Psoas muscle (tissue), 8 donors: ENCODE data around the gene PTPRQ. TPM values are rescaled to one million over a fixed set of nuclear protein-coding genes. Genes with fewer than 3 reads are reported as not detected.

ENCODE experiments used
- ATAC-seq, 4 donors: fragments of 200-7000 bp; cut with Tn5 transposase; one replicate each; pipeline ENCODE4 v1.9.1; 2020; ENCODE audit warnings: moderate library complexity in 3 of 4, mild to moderate bottlenecking in 2 of 4
- DNase-seq, 2 donors: peaks; one replicate each; pipeline ENCODE4 v3.0.0-alpha.2; 2020
- H3K27ac ChIP-seq: fragments of 200-600 bp; one replicate; pipeline ENCODE4 v1.8.0; 2022
- H3K27me3 ChIP-seq, 3 donors: fragments of 200-600 bp in 1 of 3; one replicate each; pipeline versions ENCODE4 v1.6.1 to v1.8.0; 2013 to 2022; ENCODE audit warnings: low read length in 2 of 3, mild to moderate bottlenecking in 2 of 3, moderate library complexity in 1 of 3; ENCODE audit not compliant: insufficient read depth in 3 of 3
- H3K36me3 ChIP-seq, 2 donors: fragments of 200-600 bp in 1 of 2; one replicate each; pipeline versions ENCODE4 v1.6.1 to v1.8.0; 2013 to 2022; ENCODE audit warnings: low read depth in 1 of 2, mild to moderate bottlenecking in 1 of 2, moderate library complexity in 1 of 2; ENCODE audit not compliant: insufficient read depth in 1 of 2
- H3K4me1 ChIP-seq: fragments of 200-600 bp; one replicate; pipeline ENCODE4 v1.8.0; 2022
- H3K4me3 ChIP-seq: fragments of 200-600 bp; one replicate; pipeline ENCODE4 v1.8.0; 2022; ENCODE audit warnings: mild to moderate bottlenecking
- H3K9me3 ChIP-seq: fragments of 200-600 bp; one replicate; pipeline ENCODE4 v1.8.0; 2022
- WGBS, 3 donors: extraction: QIAGEN DNeasy Blood & Tissue Kit; methylation state at CpG; one replicate each; pipeline versions ENCODE4 v1.1.6 to v1.1.7; 2013; 5-methylcytosine and 5-hydroxymethylcytosine counted together
- intact Hi-C, 2 donors: fragments of 100-400 bp; cut with DNase I; formaldehyde crosslinking; loops; one replicate each; pipeline versions ENCODE4 v1.11.0 to v1.14.2; 2022
- polyA plus RNA-seq, 3 donors: library from polyadenylated mRNA; stranded (reverse); fragments of 200-250 nt; gene quantifications; one replicate each; pipeline ENCODE4 v1.2.3, GENCODE V29; 2013
- total RNA-seq, 4 donors: library from RNA; stranded (reverse); fragmentation: NEBNext Ultra II Directional in 2 of 4; extraction: Animal tissue kit (Norgen Biotek cat#: 25700) in 2 of 4; gene quantifications; one replicate each; pipeline versions ENCODE4 v1.2.1 to v1.2.4, GENCODE V29; 2021 to 2023
- TF ChIP-seq, protein P1 (sequence below): fragments of 200-600 bp; IDR thresholded peaks from one replicate; pipeline ENCODE4 v1.8.0; 2022; ENCODE audit warnings: antibody characterized with exemption
- donor health status: healthy with polysubstance abuse.
- donor health status: DM: no; HTN: no; CAD: no; lungs with moderate emphysema.
- donor health status: Bipolar disorder and iron deficiency.
- donor health status: healthy.
- donor health status: DM: yes; HTN: yes; CAD: no.
- donor health status: DM: no; HTN: no; CAD: no.
- donor health status: DM: no; HTN: no; CAD: no.
- donor health status: DM: yes; HTN: yes; CAD: no.

Gene PTPRQ
- total and polyA plus RNA-seq, 7 donors: 0.04 to 1.8 (median 0.91) TPM

DNA sequence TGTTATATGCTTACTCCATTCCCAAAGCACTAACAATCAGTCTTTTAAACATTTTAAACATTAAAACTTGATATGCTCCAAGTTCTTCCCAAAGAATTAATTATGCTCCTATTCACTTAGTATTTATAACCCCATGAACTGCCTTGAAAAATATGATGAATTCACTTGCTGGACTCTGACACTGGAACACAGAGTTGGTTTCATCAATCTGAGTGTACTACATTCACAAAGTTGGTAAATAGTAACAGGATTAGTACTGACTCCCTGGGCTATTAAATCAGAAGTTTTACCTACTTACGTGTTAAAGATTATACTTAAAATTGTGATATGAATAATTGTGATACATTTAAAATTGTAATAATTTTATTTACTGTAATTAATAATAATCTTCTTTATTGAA is 246.1 kb downstream of the PTPRQ start:
- TF ChIP-seq, protein P1, sequence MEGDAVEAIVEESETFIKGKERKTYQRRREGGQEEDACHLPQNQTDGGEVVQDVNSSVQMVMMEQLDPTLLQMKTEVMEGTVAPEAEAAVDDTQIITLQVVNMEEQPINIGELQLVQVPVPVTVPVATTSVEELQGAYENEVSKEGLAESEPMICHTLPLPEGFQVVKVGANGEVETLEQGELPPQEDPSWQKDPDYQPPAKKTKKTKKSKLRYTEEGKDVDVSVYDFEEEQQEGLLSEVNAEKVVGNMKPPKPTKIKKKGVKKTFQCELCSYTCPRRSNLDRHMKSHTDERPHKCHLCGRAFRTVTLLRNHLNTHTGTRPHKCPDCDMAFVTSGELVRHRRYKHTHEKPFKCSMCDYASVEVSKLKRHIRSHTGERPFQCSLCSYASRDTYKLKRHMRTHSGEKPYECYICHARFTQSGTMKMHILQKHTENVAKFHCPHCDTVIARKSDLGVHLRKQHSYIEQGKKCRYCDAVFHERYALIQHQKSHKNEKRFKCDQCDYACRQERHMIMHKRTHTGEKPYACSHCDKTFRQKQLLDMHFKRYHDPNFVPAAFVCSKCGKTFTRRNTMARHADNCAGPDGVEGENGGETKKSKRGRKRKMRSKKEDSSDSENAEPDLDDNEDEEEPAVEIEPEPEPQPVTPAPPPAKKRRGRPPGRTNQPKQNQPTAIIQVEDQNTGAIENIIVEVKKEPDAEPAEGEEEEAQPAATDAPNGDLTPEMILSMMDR: no peak
- intact Hi-C loops: no loop called here
- no peaks in the 10 kb centered on the region for H3K27me3 ChIP-seq
- H3K27ac ChIP-seq: peak overlapping the region; percentile 74
- no peak overlapping the region for H3K4me3 ChIP-seq
- H3K9me3 ChIP-seq: peaks cover 6% of the 10 kb centered on the region
- peaks cover 49% of the 10 kb centered on the region for H3K4me1 ChIP-seq
- DNase-seq (no peak), ATAC-seq (no peak)
- no peaks in the 10 kb centered on the region for H3K36me3 ChIP-seq
- WGBS, 3 donors: 58 to 92% (median 79%) methylated on average over 1 of the region's 1 CpG

DNA sequence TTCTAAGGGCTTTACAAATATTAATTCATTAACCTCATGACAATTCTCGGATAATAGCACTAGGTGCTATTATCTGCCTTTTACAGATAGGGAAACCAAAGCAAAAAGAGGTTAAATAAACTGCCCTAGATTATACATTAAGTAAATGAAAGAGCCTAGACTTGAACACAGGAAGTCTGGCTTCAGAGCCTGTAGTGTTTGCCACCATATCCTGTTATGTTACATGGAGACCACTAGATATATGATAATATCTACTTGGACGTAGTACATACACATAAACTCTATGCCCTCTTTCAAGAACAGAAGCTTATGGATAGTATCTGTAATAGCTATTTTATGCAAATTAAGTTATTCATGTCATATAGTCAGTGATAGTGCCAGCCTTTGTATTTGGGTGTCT is 246.5 kb downstream of the PTPRQ start:
- Histone ChIP-seq H3K4me3 (no peak overlapping the region), H3K27ac (peak overlapping the region; percentile 74), H3K27me3 (no peaks in the 10 kb centered on the region), H3K9me3 (peaks cover 6% of the 10 kb centered on the region), H3K4me1 (peaks cover 49% of the 10 kb centered on the region), H3K36me3 (no peaks in the 10 kb centered on the region)
- TF ChIP-seq, protein P1: no peak
- intact Hi-C loops: no loop called here
- ATAC-seq (no peak), DNase-seq (no peak)
- 75 to 84% (median 76%) methylated on average over 2 of the region's 2 CpGs for WGBS, 3 donors

DNA sequence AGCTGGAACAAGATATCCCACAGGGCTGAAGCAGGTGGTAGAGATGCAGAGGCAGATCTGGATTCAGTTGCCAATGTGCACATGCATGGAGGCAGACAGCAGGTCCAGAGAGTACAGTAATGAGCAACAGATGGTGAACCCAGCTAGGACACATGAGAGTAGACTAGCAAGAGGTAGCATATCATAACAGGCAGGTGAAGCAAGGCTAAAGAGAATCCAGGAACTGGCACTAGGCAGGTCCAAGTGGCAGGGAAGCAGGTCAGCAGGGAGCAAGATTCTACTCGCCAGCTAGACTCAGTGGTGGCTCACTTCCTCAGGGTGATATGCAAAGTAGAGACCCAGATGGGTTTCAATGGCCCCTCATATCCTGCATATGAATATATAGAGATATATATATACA is 248.1 kb downstream of the PTPRQ start:
- 20 to 30% (median 27%) methylated on average over 1 of the region's 1 CpG for WGBS, 3 donors
- H3K9me3 ChIP-seq: peaks cover 2% of the 10 kb centered on the region
- peak overlapping the region; percentile 74 for H3K27ac ChIP-seq
- no peaks in the 10 kb centered on the region for H3K27me3 ChIP-seq
- intact Hi-C loops: no loop called here
- H3K4me3 ChIP-seq: no peak overlapping the region
- H3K4me1 ChIP-seq: peaks cover 54% of the 10 kb centered on the region
- DNase-seq: peak; percentile 12 to 53
- peak; percentile 97 to 99 (median 98) for ATAC-seq
- H3K36me3 ChIP-seq: no peaks in the 10 kb centered on the region
- TF ChIP-seq, protein P1: no peak

DNA sequence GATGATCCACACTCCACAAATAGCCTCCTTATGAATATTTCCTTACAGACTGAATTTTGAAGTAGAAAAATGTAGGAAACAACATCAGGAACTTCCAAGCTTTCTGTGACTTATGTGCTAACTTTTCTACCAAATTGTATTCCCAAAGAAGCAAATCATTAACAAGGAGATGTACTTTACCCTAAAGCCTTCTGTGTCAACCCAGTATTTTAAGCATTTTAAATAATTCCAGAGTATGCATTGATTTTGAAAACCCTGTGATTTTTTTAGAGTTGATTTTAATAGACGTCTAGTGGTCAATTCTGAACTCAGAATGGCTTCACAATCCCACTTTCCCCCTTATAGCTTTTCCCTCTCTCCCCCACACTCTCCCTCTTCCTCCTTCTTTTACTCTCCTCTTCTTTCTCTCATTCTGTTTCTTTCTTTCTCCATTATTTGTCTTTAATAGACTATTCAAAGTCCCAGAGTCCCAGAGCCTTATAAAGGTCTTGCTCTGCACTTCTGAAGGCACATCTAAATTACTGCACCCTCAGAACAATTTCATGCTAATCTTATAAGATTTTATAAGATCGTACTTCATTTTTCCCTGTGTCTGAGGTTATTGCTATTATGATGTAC is 253.3 kb downstream of the PTPRQ start:
- TF ChIP-seq, protein P1: no peak
- Histone ChIP-seq H3K36me3 (no peaks in the 10 kb centered on the region), H3K4me3 (peak overlapping the region; percentile 76), H3K27ac (peak overlapping the region; percentile 93), H3K27me3 (no peaks in the 10 kb centered on the region), H3K4me1 (peaks cover 31% of the 10 kb centered on the region), H3K9me3 (no peaks in the 10 kb centered on the region)
- ATAC-seq (no peak), DNase-seq (no peak)
- intact Hi-C loops: no loop called here
- WGBS, 3 donors: 34 to 46% (median 36%) methylated on average over 2 of the region's 2 CpGs

DNA sequence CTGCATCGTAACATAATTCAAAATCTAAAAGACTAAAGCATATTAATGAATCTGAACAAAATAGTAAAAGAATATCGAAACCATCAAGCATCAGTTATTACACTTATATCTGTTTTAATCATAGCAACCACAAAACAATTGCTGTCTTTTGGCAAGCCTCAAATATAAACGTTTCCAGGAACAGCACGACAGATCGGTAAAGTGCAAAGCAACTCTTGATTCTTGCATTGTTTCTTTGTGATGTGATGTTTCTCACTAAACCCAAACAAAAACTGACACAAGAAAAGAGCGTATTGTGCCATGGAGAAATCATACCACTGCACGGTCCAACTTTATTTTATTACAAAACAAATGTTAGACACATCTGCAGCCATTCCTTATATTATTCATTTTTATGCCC is 254.2 kb downstream of the PTPRQ start:
- peak overlapping the region; percentile 93 for H3K27ac ChIP-seq
- WGBS, 3 donors: 18 to 25% (median 19%) methylated on average over 7 of the region's 7 CpGs
- no peaks in the 10 kb centered on the region for H3K36me3 ChIP-seq
- TF ChIP-seq, protein P1: no peak
- peaks cover 26% of the 10 kb centered on the region for H3K4me1 ChIP-seq
- H3K27me3 ChIP-seq: no peaks in the 10 kb centered on the region
- DNase-seq: no peak
- peak overlapping the region; percentile 76 for H3K4me3 ChIP-seq
- intact Hi-C loops: no loop called here
- ATAC-seq: no peak
- no peaks in the 10 kb centered on the region for H3K9me3 ChIP-seq
